Stimulated activated CD4-positive, alpha-beta T cell treated with anti-CD3 and anti-CD28 coated beads, Interleukin-4, amount 100 ng/mL, for 4 hours (primary cell): ENCODE results near the gene PCNX3.
"Not testable (repeated sequence)": the region's sequence is repeated elsewhere in the genome, so short reads cannot be mapped to it uniquely, and the experiment has no call there.

Experiments
- DNase-seq, 2 experiments: peaks; one replicate each; pipeline ENCODE4 v3.0.0-alpha.2; 2020

PCNX3 gene

DNA sequence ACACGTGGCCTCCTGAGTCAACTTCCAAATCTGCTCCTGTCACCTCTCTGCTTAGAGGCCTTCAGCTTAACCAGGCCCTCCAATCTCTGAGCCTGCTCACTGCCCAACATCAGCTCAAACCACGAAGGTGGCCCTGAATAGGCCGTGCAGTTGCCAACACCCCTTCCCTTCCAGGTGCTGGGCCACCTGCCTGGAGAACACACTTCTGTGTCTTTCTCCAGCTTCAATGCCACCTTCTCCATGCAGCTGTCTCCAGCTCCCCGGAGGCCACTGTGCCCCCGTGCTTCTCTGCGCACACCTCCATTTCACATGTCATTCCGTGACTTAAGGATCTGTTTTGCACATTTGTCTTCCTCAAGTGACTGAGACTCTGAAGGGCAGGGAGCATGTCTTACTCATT, 41.9 kb downstream of the PCNX3 start:
- no peak for DNase-seq

GRCh38 chr11:65658174-65659021, 42.8 kb downstream of the PCNX3 start:
- DNase-seq: no peak

DNA sequence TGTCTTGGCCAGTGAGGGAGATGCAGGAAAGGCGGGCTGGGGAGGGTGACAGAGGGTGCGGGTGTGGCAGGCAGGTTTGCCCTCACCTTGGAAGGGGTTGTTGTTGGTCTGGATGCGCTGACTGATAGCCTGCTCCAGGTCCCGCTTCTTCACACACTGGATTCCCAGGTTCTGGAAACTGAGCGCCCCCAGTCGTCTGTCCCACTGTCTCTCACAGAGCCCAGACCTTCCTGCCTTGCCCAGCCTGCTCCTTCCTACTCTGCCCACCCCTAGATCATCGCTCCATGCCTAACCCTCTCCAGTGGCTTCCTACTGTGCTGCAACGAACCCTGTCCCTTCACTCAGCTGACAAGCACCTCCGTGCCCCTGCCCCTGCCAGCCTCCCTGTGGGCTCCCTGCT, 44.5 kb downstream of the PCNX3 start:
- no peak for DNase-seq

GRCh38 chr11:65660908-65661307, 45.3 kb downstream of the PCNX3 start:
- DNase-seq: not testable (repeated sequence)

DNA sequence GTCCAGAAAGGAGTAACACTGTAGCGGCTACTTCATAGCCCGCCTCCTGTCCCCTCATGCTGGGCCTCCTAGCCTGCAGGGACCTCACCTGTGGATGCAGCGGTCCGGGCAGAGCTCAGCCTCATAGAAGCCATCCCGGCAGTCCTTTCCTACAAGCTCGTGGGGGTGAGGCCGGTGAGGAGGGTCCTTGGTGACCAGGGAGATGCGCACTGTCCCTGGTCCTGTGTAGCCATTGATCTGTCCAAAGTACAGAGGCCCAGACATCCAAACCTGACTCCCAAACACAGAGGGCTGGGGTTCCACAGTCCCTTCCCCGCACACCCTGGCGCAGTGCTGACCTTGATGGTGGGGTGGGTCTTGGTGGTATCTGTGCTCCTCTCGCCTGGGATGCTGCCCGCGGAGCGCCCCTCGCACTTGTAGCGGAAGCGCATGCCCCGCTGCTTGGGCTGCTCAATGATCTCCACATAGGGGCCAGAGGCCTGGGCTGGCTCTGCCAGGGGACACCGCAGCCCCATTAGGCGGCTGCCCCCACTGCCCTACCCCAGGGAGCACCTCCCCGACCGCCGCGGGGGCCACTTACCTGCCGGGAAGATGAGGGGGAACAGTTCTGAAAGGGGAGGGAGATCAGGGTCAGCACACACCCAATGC, 46.1 kb downstream of the PCNX3 start:
- DNase-seq: no peak

DNA sequence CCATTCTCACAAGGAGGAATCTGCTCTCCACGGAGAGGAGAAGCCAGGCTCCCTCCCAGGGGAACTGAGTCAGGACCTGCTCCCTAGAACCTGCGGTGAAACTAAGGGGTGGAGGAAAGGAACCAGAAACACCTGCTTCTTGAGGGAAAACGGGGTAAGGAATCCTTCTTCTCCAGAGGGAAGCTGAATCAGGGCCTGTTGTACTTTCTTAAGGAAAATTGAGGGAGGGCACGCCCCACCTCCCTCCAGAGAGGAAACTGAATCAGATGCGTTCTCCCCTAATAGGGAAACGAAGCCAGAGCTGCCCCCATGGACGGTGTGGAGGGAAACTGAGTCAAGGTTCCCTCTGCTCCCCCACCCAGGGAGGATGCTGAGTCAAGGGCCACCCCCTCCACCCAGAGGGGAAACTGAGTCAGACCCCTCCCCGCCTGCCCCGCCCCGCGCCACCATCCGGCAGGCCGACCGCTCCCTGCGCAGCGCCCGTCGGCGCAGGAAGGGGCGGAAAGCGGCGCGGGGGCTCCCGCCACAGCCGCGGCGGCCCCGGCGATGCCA, 46.7 kb downstream of the PCNX3 start:
- no peak for DNase-seq

GRCh38 chr11:65662799-65663638, 47.4 kb downstream of the PCNX3 start, which contains the start of gene RELA:
TSS of gene RELA (minus strand) at chr11:65662916. CDS start at chr11:65662832, 84 bp downstream.
- DNase-seq: peak; percentile 88

GRCh38 chr11:65663639-65664200, 48.1 kb downstream of the PCNX3 start:
- peak; percentile 52 to 53 for DNase-seq

- no peak for DNase-seq
Observed at GRCh38 chr11:65672180-65672860, 56.7 kb downstream of the PCNX3 start.

- no peak for DNase-seq
Observed at GRCh38 chr11:65672982-65673381, 57.4 kb downstream of the PCNX3 start.

- no peak for DNase-seq
Observed at GRCh38 chr11:65680192-65680743, 64.7 kb downstream of the PCNX3 start.

GRCh38 chr11:65683480-65683879, 67.9 kb downstream of the PCNX3 start:
- not testable (repeated sequence) for DNase-seq

DNA sequence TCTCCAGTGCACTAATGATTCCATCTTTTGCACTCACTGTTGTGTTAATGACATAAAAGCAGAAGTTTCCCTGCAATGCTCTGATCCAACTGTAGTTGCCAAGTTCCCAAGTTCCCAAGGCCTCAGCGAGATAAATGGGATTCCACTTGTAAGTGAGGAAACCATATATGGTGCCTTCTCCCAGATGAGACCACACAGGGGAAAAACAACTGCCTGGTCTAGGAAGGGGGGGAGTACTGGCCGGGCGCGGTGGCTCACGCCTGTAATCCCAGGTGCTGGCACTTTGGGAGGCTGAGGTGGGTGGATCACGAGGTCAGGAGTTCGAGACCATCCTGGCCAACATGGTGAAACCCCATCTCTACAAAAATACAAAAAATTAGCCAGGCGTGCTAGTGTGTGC, 70.4 kb downstream of the PCNX3 start:
- DNase-seq: no peak
